Measurements from ENCODE around the gene SCIMP. TPM values are rescaled to one million over a fixed set of nuclear protein-coding genes. Genes with fewer than 3 reads are reported as not detected.
"Not testable (repeated sequence)": the region's sequence is repeated elsewhere in the genome, so short reads cannot be mapped to it uniquely, and the experiment has no call there.

Gene SCIMP
- 2.3 TPM for total RNA-seq

GRCh38 chr17:5234645-5235576, at the start of gene SCIMP:
SCIMP (minus strand) TSS chr17:5234860; CDS start chr17:5234755, 105 bp downstream.
- no peak for DNase-seq (ENCODE audit: low spot score)
- peak; percentile 7 for ATAC-seq

- no peak for ATAC-seq
- no peak for DNase-seq (ENCODE audit: low spot score)
Observed at GRCh38 chr17:5283571-5284315, 49.1 kb upstream of the SCIMP start.

GRCh38 chr17:5282642-5283217, 48.1 kb upstream of the SCIMP start:
- ATAC-seq (no peak), DNase-seq (ENCODE audit: low spot score) (no peak)

GRCh38 chr17:5281814-5282641, 47.4 kb upstream of the SCIMP start, which contains the start of gene RABEP1:
RABEP1 (plus strand) TSS chr17:5282284; CDS start chr17:5282487, 203 bp downstream.
- ATAC-seq (peak; percentile 96), DNase-seq (ENCODE audit: low spot score) (peak; percentile 96)

GRCh38 chr17:5272322-5272721, 37.7 kb upstream of the SCIMP start:
- DNase-seq (ENCODE audit: low spot score) = no peak
- no peak for ATAC-seq

- no peak for ATAC-seq
- no peak for DNase-seq (ENCODE audit: low spot score)
Observed at GRCh38 chr17:5269241-5269960, 34.7 kb upstream of the SCIMP start.

- DNase-seq (ENCODE audit: low spot score) = no peak
- no peak for ATAC-seq
Observed at GRCh38 chr17:5264893-5265292, 30.2 kb upstream of the SCIMP start.

GRCh38 chr17:5263441-5263840, 28.8 kb upstream of the SCIMP start:
- DNase-seq (ENCODE audit: low spot score) (no peak), ATAC-seq (no peak)

- ATAC-seq = no peak
- no peak for DNase-seq (ENCODE audit: low spot score)
Observed at GRCh38 chr17:5262416-5262991, 27.8 kb upstream of the SCIMP start.

GRCh38 chr17:5260542-5260941, 25.9 kb upstream of the SCIMP start:
- no peak for DNase-seq (ENCODE audit: low spot score)
- no peak for ATAC-seq

GRCh38 chr17:5257124-5257523, 22.5 kb upstream of the SCIMP start:
- no peak for ATAC-seq

GRCh38 chr17:5254903-5255521, 20.4 kb upstream of the SCIMP start:
- no peak for ATAC-seq
- no peak for DNase-seq (ENCODE audit: low spot score)

More at GRCh38 chr17:5257124-5257523, 22.5 kb upstream of the SCIMP start:
- DNase-seq (ENCODE audit: low spot score) = no peak

GRCh38 chr17:5254414-5254813, 19.8 kb upstream of the SCIMP start:
- DNase-seq (ENCODE audit: low spot score) (no peak), ATAC-seq (no peak)

GRCh38 chr17:5249615-5250014, 15.0 kb upstream of the SCIMP start:
- ATAC-seq = peak; percentile 98
- peak; percentile 60 for DNase-seq (ENCODE audit: low spot score)

GRCh38 chr17:5248821-5249479, 14.3 kb upstream of the SCIMP start:
- DNase-seq (ENCODE audit: low spot score) (no peak), ATAC-seq (no peak)

GRCh38 chr17:5247621-5248020, 13.0 kb upstream of the SCIMP start:
- DNase-seq (ENCODE audit: low spot score) (no peak), ATAC-seq (no peak)

GRCh38 chr17:5241861-5242671, 7.4 kb upstream of the SCIMP start:
- no peak for DNase-seq (ENCODE audit: low spot score)
- ATAC-seq = peak; percentile 48

- ATAC-seq; DNase-seq (ENCODE audit: low spot score): not testable (repeated sequence)
Observed at GRCh38 chr17:5239769-5240168, 5.1 kb upstream of the SCIMP start.
